GM20431 (cell line): ENCODE results near the gene LSM5.

Experiments used
- in situ Hi-C: fragments of 300-500 bp; cut with MseI, MboI; formaldehyde crosslinking; loops from one replicate; pipeline ENCODE4 v1.15.0; 2020; ENCODE audit warnings: low sequenced_read_pairs; ENCODE audit not compliant: unreplicated experiment

LSM5 gene

GRCh38 chr7:32490127-32490796 is at the start of gene LSM5:
Gene LSM5 (minus strand): TSS chr7:32490380. CDS start chr7:32490365, 15 bp downstream.
- in situ Hi-C loops: no loop called here

- in situ Hi-C loops: no loop called here
Measured at GRCh38 chr7:32539366-32539765, 49.2 kb upstream of the LSM5 start.

GRCh38 chr7:32537760-32538159 is 47.6 kb upstream of the LSM5 start:
- in situ Hi-C loops: no loop called here

- in situ Hi-C loops: no loop called here
Measured at GRCh38 chr7:32536585-32536984, 46.4 kb upstream of the LSM5 start.

- in situ Hi-C loops: no loop called here
Measured at GRCh38 chr7:32536016-32536415, 45.8 kb upstream of the LSM5 start.

GRCh38 chr7:32535162-32535702 is 45.1 kb upstream of the LSM5 start:
- in situ Hi-C loops: no loop called here

- in situ Hi-C loops: no loop called here
Measured at GRCh38 chr7:32533276-32534029, 43.3 kb upstream of the LSM5 start.

GRCh38 chr7:32532716-32533115 is 42.5 kb upstream of the LSM5 start:
- in situ Hi-C loops: no loop called here

GRCh38 chr7:32532086-32532485 is 41.9 kb upstream of the LSM5 start:
- in situ Hi-C loops: no loop called here

GRCh38 chr7:32531402-32531801 is 41.2 kb upstream of the LSM5 start:
- in situ Hi-C loops: no loop called here

GRCh38 chr7:32525839-32526238 is 35.7 kb upstream of the LSM5 start:
- in situ Hi-C loops: no loop called here

GRCh38 chr7:32524631-32525030 is 34.5 kb upstream of the LSM5 start:
- in situ Hi-C loops: no loop called here

GRCh38 chr7:32522746-32523530 is 32.8 kb upstream of the LSM5 start:
- in situ Hi-C loops: no loop called here

GRCh38 chr7:32519763-32520162 is 29.6 kb upstream of the LSM5 start:
- in situ Hi-C loops: no loop called here

- in situ Hi-C loops: no loop called here
Measured at GRCh38 chr7:32518534-32519140, 28.5 kb upstream of the LSM5 start.

- in situ Hi-C loops: no loop called here
Measured at GRCh38 chr7:32516551-32517100, 26.4 kb upstream of the LSM5 start.

- in situ Hi-C loops: no loop called here
Measured at GRCh38 chr7:32515890-32516550, 25.8 kb upstream of the LSM5 start.

GRCh38 chr7:32513210-32513609 is 23.0 kb upstream of the LSM5 start:
- in situ Hi-C loops: no loop called here

GRCh38 chr7:32511791-32512190 is 21.6 kb upstream of the LSM5 start:
- in situ Hi-C loops: no loop called here
